ENCODE measurements around the gene BSND.
"Not testable (repeated sequence)": the region's sequence is repeated elsewhere in the genome, so short reads cannot be mapped to it uniquely, and the experiment has no call there.

The BSND gene

GRCh38 chr1:54998677-54999076 lies at the start of gene BSND:
TSS of gene BSND (plus strand) at chr1:54998933. CDS start at chr1:54999187, 254 bp downstream.
- DNase-seq (ENCODE audit: low read depth) = no peak

GRCh38 chr1:54949053-54949452 lies 49.7 kb upstream of the BSND start:
- DNase-seq (ENCODE audit: low read depth) = no peak

GRCh38 chr1:54950006-54950368 lies 48.7 kb upstream of the BSND start:
- DNase-seq (ENCODE audit: low read depth) = no peak

- peak; percentile 11 for DNase-seq (ENCODE audit: low read depth)
Measured at GRCh38 chr1:54950369-54951163, 48.2 kb upstream of the BSND start.

- no peak for DNase-seq (ENCODE audit: low read depth)
Measured at GRCh38 chr1:54951810-54952226, 46.9 kb upstream of the BSND start.

GRCh38 chr1:54952950-54953718 lies 45.6 kb upstream of the BSND start:
- DNase-seq (ENCODE audit: low read depth) = no peak

- DNase-seq (ENCODE audit: low read depth) = no peak
Measured at GRCh38 chr1:54953846-54954245, 44.9 kb upstream of the BSND start.

GRCh38 chr1:54955359-54955758 lies 43.4 kb upstream of the BSND start:
- DNase-seq (ENCODE audit: low read depth) = no peak

GRCh38 chr1:54956726-54957125 lies 42.0 kb upstream of the BSND start:
- no peak for DNase-seq (ENCODE audit: low read depth)

GRCh38 chr1:54959241-54959640 lies 39.5 kb upstream of the BSND start:
- no peak for DNase-seq (ENCODE audit: low read depth)

GRCh38 chr1:54962612-54963395 lies 35.9 kb upstream of the BSND start:
- no peak for DNase-seq (ENCODE audit: low read depth)

GRCh38 chr1:54963829-54964228 lies 34.9 kb upstream of the BSND start:
- DNase-seq (ENCODE audit: low read depth) = not testable (repeated sequence)

GRCh38 chr1:54965624-54966340 lies 33.0 kb upstream of the BSND start:
- no peak for DNase-seq (ENCODE audit: low read depth)

- no peak for DNase-seq (ENCODE audit: low read depth)
Measured at GRCh38 chr1:54967372-54967771, 31.4 kb upstream of the BSND start.

GRCh38 chr1:54968551-54968950 lies 30.2 kb upstream of the BSND start:
- DNase-seq (ENCODE audit: low read depth) = no peak

GRCh38 chr1:54969879-54970278 lies 28.9 kb upstream of the BSND start:
- DNase-seq (ENCODE audit: low read depth) = no peak

GRCh38 chr1:54970901-54971300 lies 27.8 kb upstream of the BSND start:
- DNase-seq (ENCODE audit: low read depth) = no peak

- no peak for DNase-seq (ENCODE audit: low read depth)
Measured at GRCh38 chr1:54971317-54971791, 27.4 kb upstream of the BSND start.

GRCh38 chr1:54972436-54972835 lies 26.3 kb upstream of the BSND start:
- DNase-seq (ENCODE audit: low read depth) = no peak

- no peak for DNase-seq (ENCODE audit: low read depth)
Measured at GRCh38 chr1:54973205-54973921, 25.4 kb upstream of the BSND start.
